IMR-90 (cell line): ENCODE measurements around the gene GLG1. TPM values are rescaled to one million over a fixed set of nuclear protein-coding genes. Genes with fewer than 3 reads are reported as not detected.

Experiments used
- ATAC-seq: fragments of 200-7000 bp; cut with Tn5 transposase; 2 replicates; pipeline ENCODE4 v1.9.1; 2020; ENCODE audit warnings: low read depth, mild to moderate bottlenecking, moderate library complexity
- BruUV-seq: library from RNA; stranded (reverse); fragments of 400-500 nt; replicated peaks from 2 replicates; lab custom pipeline; 2021; lab: Mats Ljungman, UMichigan
- CTCF ChIA-PET: fragments of 300-600 bp; formaldehyde crosslinking; extraction: SDS; loops from one replicate; lab custom pipeline; 2021; ENCODE audit warnings: antibody characterized with exemption; lab: Yijun Ruan, JAX
- POLR2A ChIA-PET: fragments of 300-600 bp; sonication (Branson Sonifier 250); formaldehyde crosslinking; loops from one replicate; lab custom pipeline; 2022; ENCODE audit warnings: antibody characterized with exemption; ENCODE audit not compliant: unreplicated experiment; lab: Charles Lee
- DNase-seq: peaks from one replicate; pipeline ENCODE4 v3.0.0; 2013
- H2AFZ ChIP-seq: replicated peaks from 2 replicates; pipeline ENCODE3; 2013; ENCODE audit warnings: low read length, mild to moderate bottlenecking; ENCODE audit not compliant: poor library complexity
- H2AK5ac ChIP-seq: 2 replicates; pipeline ENCODE4 v1.6.1; 2013; ENCODE audit warnings: low read depth, low read length, inconsistent platforms
- H2AK9ac ChIP-seq: replicated peaks from 2 replicates; pipeline ENCODE3; 2013; ENCODE audit warnings: mild to moderate bottlenecking, low read depth, low read length, moderate library complexity; ENCODE audit not compliant: poor library complexity
- H2BK120ac ChIP-seq: 2 replicates; pipeline ENCODE4 v1.6.1; 2013; ENCODE audit warnings: low read depth, low read length, inconsistent platforms
- H2BK15ac ChIP-seq: 3 replicates; pipeline ENCODE4 v1.6.1; 2013; ENCODE audit warnings: low read depth, low read length, inconsistent platforms
- H2BK20ac ChIP-seq: 2 replicates; pipeline ENCODE4 v1.6.1; 2013; ENCODE audit warnings: low read depth, mild to moderate bottlenecking, inconsistent platforms, low read length, moderate library complexity
- H2BK5ac ChIP-seq: 2 replicates; pipeline ENCODE4 v1.6.1; 2013; ENCODE audit warnings: mild to moderate bottlenecking, low read depth, low read length, inconsistent platforms; ENCODE audit not compliant: poor library complexity, severe bottlenecking
- H3K14ac ChIP-seq: replicated peaks from 2 replicates; pipeline ENCODE4 v1.6.1; 2013; ENCODE audit warnings: low read depth, low read length, inconsistent platforms
- H3K18ac ChIP-seq: 2 replicates; pipeline ENCODE4 v1.6.1; 2013; ENCODE audit warnings: low read depth, low read length, control low read depth
- H3K23ac ChIP-seq: 2 replicates; pipeline ENCODE4 v1.6.1; 2013; ENCODE audit warnings: low read depth, low read length, inconsistent platforms
- H3K27ac ChIP-seq: 2 replicates; pipeline ENCODE4 v1.5.1; 2013; ENCODE audit warnings: mild to moderate bottlenecking, control low read depth, low read length; ENCODE audit not compliant: insufficient read depth
- H3K27me3 ChIP-seq: 2 replicates; pipeline ENCODE4 v1.6.1; 2013; ENCODE audit warnings: low read length; ENCODE audit not compliant: control insufficient read depth, insufficient read depth
- H3K36me3 ChIP-seq: 2 replicates; pipeline ENCODE4 v1.6.1; 2013; ENCODE audit warnings: low read length, mixed read lengths; ENCODE audit not compliant: control insufficient read depth, insufficient read depth
- H3K4ac ChIP-seq: 2 replicates; pipeline ENCODE4 v1.6.1; 2013; ENCODE audit warnings: low read depth, low read length, inconsistent platforms
- H3K4me1 ChIP-seq: 2 replicates; pipeline ENCODE4 v1.6.1; 2013; ENCODE audit warnings: low read length, mixed read lengths; ENCODE audit not compliant: control insufficient read depth, insufficient read depth
- H3K4me2 ChIP-seq: 2 replicates; pipeline ENCODE4 v1.6.1; 2013; ENCODE audit warnings: low read depth, mild to moderate bottlenecking, control low read depth, low read length, moderate library complexity
- H3K4me3 ChIP-seq: 2 replicates; pipeline ENCODE4 v1.5.1; 2013; ENCODE audit warnings: low read depth, mild to moderate bottlenecking, control low read depth, low read length, moderate library complexity; ENCODE audit not compliant: insufficient read depth
- H3K56ac ChIP-seq: 2 replicates; pipeline ENCODE4 v1.6.1; 2013; ENCODE audit warnings: low read length, inconsistent platforms; ENCODE audit not compliant: insufficient read depth; ENCODE audit errors: extremely low read depth
- H3K79me1 ChIP-seq, 2 experiments: 2 replicates each; pipeline ENCODE4 v1.6.1; 2013; ENCODE audit warnings: low read length in 2 of 2, inconsistent platforms in 1 of 2, low read depth in 1 of 2
- H3K9ac ChIP-seq: 2 replicates; pipeline ENCODE4 v1.6.1; 2013; ENCODE audit warnings: low read depth, low read length, control low read depth
- H3K9me1 ChIP-seq: 2 replicates; pipeline ENCODE4 v1.6.1; 2013; ENCODE audit warnings: low read length, inconsistent platforms; ENCODE audit not compliant: insufficient read depth
- H3K9me3 ChIP-seq: 2 replicates; pipeline ENCODE4 v1.6.1; 2013; ENCODE audit warnings: low read length; ENCODE audit not compliant: control insufficient read depth, insufficient read depth
- H4K20me1 ChIP-seq: 2 replicates; pipeline ENCODE4 v1.6.1; 2013; ENCODE audit warnings: low read length, inconsistent platforms; ENCODE audit not compliant: insufficient read depth
- H4K5ac ChIP-seq: 2 replicates; pipeline ENCODE4 v1.6.1; 2013; ENCODE audit warnings: mild to moderate bottlenecking, low read depth, low read length, control low read depth
- H4K8ac ChIP-seq, 2 experiments: 2 replicates each; pipeline ENCODE4 v1.6.1; 2013; ENCODE audit warnings: low read depth in 2 of 2, low read length in 2 of 2, control low read depth in 1 of 2, inconsistent platforms in 1 of 2
- H4K91ac ChIP-seq: 2 replicates; pipeline ENCODE4 v1.6.1; 2013; ENCODE audit warnings: low read depth, low read length, inconsistent platforms; ENCODE audit not compliant: insufficient read depth
- MAFK ChIP-seq: IDR thresholded peaks from 2 replicates; pipeline ENCODE4 v1.6.1; 2012; ENCODE audit warnings: low read depth, low read length, improper control_type of control experiment
- NFE2L2 ChIP-seq: fragments of 150-350 bp; IDR thresholded peaks from 2 replicates; pipeline ENCODE4 v1.6.1; 2016; ENCODE audit warnings: low read depth, mild to moderate bottlenecking, low read length
- WGBS, 2 experiments: methylation state at CpG; one replicate each; pipeline versions ENCODE4 v1.1.5 to v1.1.7; 2013; ENCODE audit warnings: missing lambda C conversion rate in 2 of 2; ENCODE audit not compliant: insufficient read length in 1 of 2; ENCODE audit errors: extremely low coverage in 2 of 2; 5-methylcytosine and 5-hydroxymethylcytosine counted together
- dilution Hi-C: fragments of 300-500 bp; cut with HindIII; formaldehyde crosslinking; loops from one replicate; pipeline ENCODE4 v1.14.3; 2018; ENCODE audit warnings: low sequenced_read_pairs; ENCODE audit not compliant: unreplicated experiment
- in situ Hi-C: fragments of 300-500 bp; cut with MboI; formaldehyde crosslinking; loops from 3 replicates; pipeline ENCODE4 v1.14.3; 2019; ENCODE audit warnings: low sequenced_read_pairs, inconsistent platforms, mixed read lengths
- intact Hi-C: fragments of 100-400 bp; cut with micrococcal nuclease; formaldehyde crosslinking; loops from 2 replicates; pipeline ENCODE4 v1.10.0; 2022
- polyA plus RNA-seq, 3 experiments: library from polyadenylated mRNA; depleted of rRNA; stranded (reverse); fragments of >200 nt; gene quantifications; 2 replicates each; pipeline ENCODE4 v1.2.3, GENCODE V29; 2012; ENCODE audit warnings: low replicate concordance in 1 of 3
- total RNA-seq: library from RNA; depleted of rRNA; stranded (reverse); fragments of >200 nt; gene quantifications from 2 replicates; pipeline ENCODE4 v1.2.3, GENCODE V29; 2012

The GLG1 gene
- total and polyA plus RNA-seq, 2 of the 4 experiments (the other 2 are of a cell fraction): 91.0 to 107 TPM

GRCh38 chr16:74564451-74564984, 42.4 kb downstream of the GLG1 start:
- ATAC-seq: no peak
- intact Hi-C loops: loop anchor here (10.0 kb wide), 1 partner anchor 50 kb away; no protein-coding TSS in a partner anchor
- no CpG with 5 or more reads among the region's 1 CpG for WGBS, 2 experiments

More at GRCh38 chr16:74564451-74564984, 42.4 kb downstream of the GLG1 start:
- H4K8ac ChIP-seq: no peak overlapping the region
- no peak for DNase-seq
- no peak overlapping the region for H2BK120ac ChIP-seq
- peaks cover 9% of the 10 kb centered on the region; the same call in 1 of the 2 replicates for H3K9me1 ChIP-seq
- no peak overlapping the region for H3K56ac ChIP-seq
- no peak overlapping the region for H4K5ac ChIP-seq
- H4K20me1 ChIP-seq: peaks cover 79% of the 10 kb centered on the region
- no peak overlapping the region for H2BK15ac ChIP-seq
- H3K23ac ChIP-seq: no peak overlapping the region
- no peak overlapping the region for H3K27ac ChIP-seq
- H3K18ac ChIP-seq: no peak overlapping the region
- H3K27me3 ChIP-seq: no peaks in the 10 kb centered on the region
- H3K4ac ChIP-seq: no peak overlapping the region
- no peak overlapping the region for H4K91ac ChIP-seq
- ChIA-PET CTCF (no interaction called here), POLR2A (no interaction called here)
- dilution Hi-C loops: no loop called here
- H3K9ac ChIP-seq: no peak overlapping the region
- in situ Hi-C loops: no loop called here
- H3K79me1 ChIP-seq: peaks cover 54 to 82% of the 10 kb centered on the region in 2 experiments
- no peak overlapping the region for H2AK5ac ChIP-seq
- peaks cover 6% of the 10 kb centered on the region for H3K4me1 ChIP-seq
- H2BK5ac ChIP-seq: no peak overlapping the region
- no peak overlapping the region for H3K14ac ChIP-seq
- BruUV-seq: no TSS peak
- no peak overlapping the region for H2BK20ac ChIP-seq
- no peak overlapping the region for H3K4me2 ChIP-seq
- TF ChIP-seq NFE2L2 (no peak), MAFK (0 out of 2 replicates have a peak, but pooled peaks have one; percentile 11)
- no peaks in the 10 kb centered on the region for H3K36me3 ChIP-seq
- H3K9me3 ChIP-seq: no peaks in the 10 kb centered on the region
- no peak overlapping the region for H3K4me3 ChIP-seq
- H2AFZ ChIP-seq: no peak overlapping the region
- no peak overlapping the region for H2AK9ac ChIP-seq
